DOHH2 (cell line): Measurements from ENCODE around the gene CYB561.

ENCODE experiments used
- H3F3A ChIP-seq: fragments of 200-600 bp; sonication (generic), shearing (Covaris generic); 2 replicates; pipeline ENCODE4 v1.6.0; 2016; ENCODE audit warnings: antibody characterized with exemption, mild to moderate bottlenecking; ENCODE audit not compliant: control insufficient read depth, insufficient read depth
- H3K27ac ChIP-seq: fragments of 200-600 bp; sonication (generic); 2 replicates; pipeline ENCODE4 v1.5.1; 2014; ENCODE audit warnings: low read depth, mild to moderate bottlenecking, low read length, moderate library complexity
- H3K27me3 ChIP-seq: fragments of 200-600 bp; sonication (generic); 2 replicates; pipeline ENCODE4 v1.6.1; 2014; ENCODE audit warnings: mild to moderate bottlenecking, low read length, mixed read lengths; ENCODE audit not compliant: control insufficient read depth
- H3K36me3 ChIP-seq: fragments of 200-600 bp; sonication (generic); 2 replicates; pipeline ENCODE4 v1.6.1; 2014; ENCODE audit warnings: mild to moderate bottlenecking, low read length, moderate library complexity, mixed read lengths; ENCODE audit not compliant: control insufficient read depth
- H3K4me1 ChIP-seq: fragments of 200-600 bp; sonication (generic); 2 replicates; pipeline ENCODE4 v1.6.1; 2014; ENCODE audit warnings: mild to moderate bottlenecking, low read length, mixed read lengths; ENCODE audit not compliant: control insufficient read depth
- H3K4me2 ChIP-seq: fragments of 200-600 bp; sonication (generic); 2 replicates; pipeline ENCODE4 v1.6.0; 2014; ENCODE audit warnings: mild to moderate bottlenecking, low read length, moderate library complexity
- H3K4me3 ChIP-seq: fragments of 200-600 bp; sonication (generic); 2 replicates; pipeline ENCODE4 v1.5.1; 2014; ENCODE audit warnings: mild to moderate bottlenecking, low read length, mixed read lengths
- H3K79me2 ChIP-seq: fragments of 200-600 bp; sonication (generic); 2 replicates; pipeline ENCODE4 v1.6.1; 2014; ENCODE audit warnings: mild to moderate bottlenecking, low read length, mixed read lengths; ENCODE audit not compliant: control insufficient read depth
- H3K9me2 ChIP-seq: fragments of 200-600 bp; sonication (generic); replicated peaks from 2 replicates; pipeline ENCODE4 v1.6.1; 2014; ENCODE audit warnings: mild to moderate bottlenecking, low read length, mixed read lengths; ENCODE audit not compliant: control insufficient read depth
- H3K9me3 ChIP-seq: fragments of 200-600 bp; sonication (generic); 2 replicates; pipeline ENCODE4 v1.6.1; 2014; ENCODE audit warnings: antibody characterized with exemption, low read length, mixed read lengths; ENCODE audit not compliant: control insufficient read depth, insufficient read depth
- H4K20me1 ChIP-seq: fragments of 200-600 bp; sonication (generic); 2 replicates; pipeline ENCODE4 v1.6.0; 2014; ENCODE audit warnings: low read depth, mild to moderate bottlenecking, antibody characterized with exemption, low read length, moderate library complexity; ENCODE audit not compliant: control insufficient read depth, insufficient read depth
- CTCF ChIP-seq: fragments of 200-600 bp; sonication (generic); IDR thresholded peaks from one replicate; pipeline ENCODE4 v1.5.1; 2014; ENCODE audit warnings: antibody characterized with exemption, mild to moderate bottlenecking, low read depth, low read length; ENCODE audit not compliant: poor library complexity, severe bottlenecking
- EZH2phosphoT487 ChIP-seq: fragments of 200-600 bp; sonication (generic); IDR thresholded peaks from 2 replicates; pipeline ENCODE4 v1.6.1; 2017; ENCODE audit warnings: borderline replicate concordance, mild to moderate bottlenecking, antibody characterized with exemption, low read length, moderate library complexity, mixed read lengths

The CYB561 gene

GRCh38 chr17:63430223-63430622, 15.9 kb downstream of the CYB561 start:
- peaks cover 14% of the 10 kb centered on the region for H3K4me1 ChIP-seq
- no peaks in the 10 kb centered on the region for H3K9me2 ChIP-seq
- TF ChIP-seq CTCF (no peak), EZH2phosphoT487 (no peak)
- H3K4me2 ChIP-seq: no peak overlapping the region
- H3K27ac ChIP-seq: no peak overlapping the region
- no peaks in the 10 kb centered on the region for H3K9me3 ChIP-seq
- no peak overlapping the region for H3K4me3 ChIP-seq
- no peaks in the 10 kb centered on the region for H3K36me3 ChIP-seq
- H3K79me2 ChIP-seq: no peaks in the 10 kb centered on the region
- H4K20me1 ChIP-seq: no peaks in the 10 kb centered on the region
- no peaks in the 10 kb centered on the region for H3F3A ChIP-seq
- H3K27me3 ChIP-seq: peaks cover 16% of the 10 kb centered on the region

- no peak overlapping the region for H3K4me2 ChIP-seq
- H3K4me3 ChIP-seq: no peak overlapping the region
- no peaks in the 10 kb centered on the region for H3K36me3 ChIP-seq
- no peaks in the 10 kb centered on the region for H3F3A ChIP-seq
- no peaks in the 10 kb centered on the region for H3K79me2 ChIP-seq
- no peak overlapping the region for H3K27ac ChIP-seq
- peaks cover 19% of the 10 kb centered on the region for H3K27me3 ChIP-seq
- TF ChIP-seq EZH2phosphoT487 (no peak), CTCF (no peak)
- no peaks in the 10 kb centered on the region for H3K9me2 ChIP-seq
- H3K9me3 ChIP-seq: no peaks in the 10 kb centered on the region
- no peaks in the 10 kb centered on the region for H4K20me1 ChIP-seq
- peaks cover 14% of the 10 kb centered on the region for H3K4me1 ChIP-seq
Measured at GRCh38 chr17:63429766-63430165, 16.3 kb downstream of the CYB561 start.

GRCh38 chr17:63426917-63427308, 19.2 kb downstream of the CYB561 start:
- no peaks in the 10 kb centered on the region for H3K9me3 ChIP-seq
- no peaks in the 10 kb centered on the region for H3F3A ChIP-seq
- H4K20me1 ChIP-seq: no peaks in the 10 kb centered on the region
- H3K27me3 ChIP-seq: peaks cover 39% of the 10 kb centered on the region
- H3K27ac ChIP-seq: no peak overlapping the region
- no peak for TF ChIP-seq EZH2phosphoT487
- TF ChIP-seq CTCF: no peak
- no peak overlapping the region for H3K4me3 ChIP-seq
- no peaks in the 10 kb centered on the region for H3K36me3 ChIP-seq
- H3K4me2 ChIP-seq: no peak overlapping the region
- H3K79me2 ChIP-seq: no peaks in the 10 kb centered on the region
- H3K4me1 ChIP-seq: peaks cover 14% of the 10 kb centered on the region
- H3K9me2 ChIP-seq: no peaks in the 10 kb centered on the region
